ENCODE results near the gene NFATC1. TPM values are rescaled to one million over a fixed set of nuclear protein-coding genes. Genes with fewer than 3 reads are reported as not detected.

Gene NFATC1
- total RNA-seq, 1 donor from 2014 or later = 18.3 TPM

- TF ChIP-seq, protein P1, sequence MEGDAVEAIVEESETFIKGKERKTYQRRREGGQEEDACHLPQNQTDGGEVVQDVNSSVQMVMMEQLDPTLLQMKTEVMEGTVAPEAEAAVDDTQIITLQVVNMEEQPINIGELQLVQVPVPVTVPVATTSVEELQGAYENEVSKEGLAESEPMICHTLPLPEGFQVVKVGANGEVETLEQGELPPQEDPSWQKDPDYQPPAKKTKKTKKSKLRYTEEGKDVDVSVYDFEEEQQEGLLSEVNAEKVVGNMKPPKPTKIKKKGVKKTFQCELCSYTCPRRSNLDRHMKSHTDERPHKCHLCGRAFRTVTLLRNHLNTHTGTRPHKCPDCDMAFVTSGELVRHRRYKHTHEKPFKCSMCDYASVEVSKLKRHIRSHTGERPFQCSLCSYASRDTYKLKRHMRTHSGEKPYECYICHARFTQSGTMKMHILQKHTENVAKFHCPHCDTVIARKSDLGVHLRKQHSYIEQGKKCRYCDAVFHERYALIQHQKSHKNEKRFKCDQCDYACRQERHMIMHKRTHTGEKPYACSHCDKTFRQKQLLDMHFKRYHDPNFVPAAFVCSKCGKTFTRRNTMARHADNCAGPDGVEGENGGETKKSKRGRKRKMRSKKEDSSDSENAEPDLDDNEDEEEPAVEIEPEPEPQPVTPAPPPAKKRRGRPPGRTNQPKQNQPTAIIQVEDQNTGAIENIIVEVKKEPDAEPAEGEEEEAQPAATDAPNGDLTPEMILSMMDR (IDR thresholded peaks at IDR 0.05; ENCODE audit: borderline replicate concordance) = no peak
- intact Hi-C loops (cut with micrococcal nuclease) = no loop called here
- H3K36me3 ChIP-seq = peaks cover 37% of the 10 kb centered on the region
Measured at GRCh38 chr18:79468119-79468789, 72.5 kb downstream of the NFATC1 start.

GRCh38 chr18:79469309-79469708, 73.6 kb downstream of the NFATC1 start:
- intact Hi-C loops (cut with micrococcal nuclease) = no loop called here
- Histone ChIP-seq H3K36me3 (peaks cover 40% of the 10 kb centered on the region), H3K4me1 (peaks cover 20% of the 10 kb centered on the region), H3K4me3 (no peak overlapping the region), H3K27me3 (ENCODE audit: low read depth) (no peaks in the 10 kb centered on the region), H3K9me3 (replicated peaks) (peaks cover 5% of the 10 kb centered on the region), H3K27ac (replicated peaks) (no peak overlapping the region)
- DNase-seq = no peak
- TF ChIP-seq, protein P1 (IDR thresholded peaks at IDR 0.05; ENCODE audit: borderline replicate concordance) = no peak

More at GRCh38 chr18:79468119-79468789, 72.5 kb downstream of the NFATC1 start:
- Histone ChIP-seq H3K27ac (replicated peaks) (no peak overlapping the region), H3K27me3 (ENCODE audit: low read depth) (no peaks in the 10 kb centered on the region), H3K4me3 (no peak overlapping the region), H3K9me3 (replicated peaks) (peaks cover 4% of the 10 kb centered on the region), H3K4me1 (peaks cover 20% of the 10 kb centered on the region)
- DNase-seq = no peak

DNA sequence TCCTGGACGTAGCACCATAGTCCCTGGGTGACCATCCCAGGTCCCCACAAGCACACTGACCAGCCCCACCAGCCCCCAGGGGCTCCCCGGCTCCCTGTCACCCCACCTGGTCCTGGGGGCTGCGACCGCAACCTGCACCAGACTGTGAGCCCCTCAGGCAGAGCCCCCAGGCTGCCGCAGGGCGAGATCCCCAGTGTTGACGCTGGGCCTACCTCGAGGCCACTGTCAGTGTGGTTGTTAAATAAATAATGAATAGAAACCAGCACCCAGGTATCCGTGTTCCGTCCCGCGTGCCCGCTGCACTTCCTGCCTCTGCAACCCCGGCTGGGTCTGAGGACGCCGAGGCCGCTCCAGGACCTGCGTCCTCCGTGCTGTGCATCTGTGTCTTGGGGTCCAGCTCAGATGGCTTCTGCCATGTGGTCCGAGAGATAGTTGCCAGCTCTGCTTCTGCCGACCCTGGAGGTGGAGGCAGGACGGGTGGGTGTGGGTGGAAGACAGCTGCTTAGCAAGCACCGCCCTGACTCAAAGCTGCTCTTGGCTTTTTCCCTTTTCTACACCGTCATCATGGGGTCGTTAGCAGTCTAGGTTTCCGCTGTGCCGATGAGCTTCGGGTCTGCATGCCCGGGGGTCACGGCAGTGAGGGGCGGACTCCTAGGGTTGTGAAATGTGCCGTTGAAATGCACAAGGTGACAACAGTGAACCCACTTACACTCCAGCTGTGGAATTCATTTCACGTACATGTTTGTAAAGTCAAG, 74.2 kb downstream of the NFATC1 start:
- intact Hi-C loops (cut with micrococcal nuclease) = no loop called here
- DNase-seq = no peak
- TF ChIP-seq, protein P1 (IDR thresholded peaks at IDR 0.05; ENCODE audit: borderline replicate concordance) = no peak
- Histone ChIP-seq H3K4me1 (peaks cover 18% of the 10 kb centered on the region), H3K4me3 (no peak overlapping the region), H3K27ac (replicated peaks) (no peak overlapping the region), H3K36me3 (peaks cover 43% of the 10 kb centered on the region), H3K9me3 (replicated peaks) (peaks cover 5% of the 10 kb centered on the region), H3K27me3 (ENCODE audit: low read depth) (no peaks in the 10 kb centered on the region)

- TF ChIP-seq, protein P1 (IDR thresholded peaks at IDR 0.05; ENCODE audit: borderline replicate concordance) = no peak
- intact Hi-C loops (cut with micrococcal nuclease) = no loop called here
- Histone ChIP-seq H3K27me3 (ENCODE audit: low read depth) (no peaks in the 10 kb centered on the region), H3K4me1 (peaks cover 12% of the 10 kb centered on the region), H3K4me3 (no peak overlapping the region), H3K36me3 (peaks cover 46% of the 10 kb centered on the region), H3K9me3 (replicated peaks) (peaks cover 5% of the 10 kb centered on the region), H3K27ac (replicated peaks) (no peak overlapping the region)
- DNase-seq = no peak
Measured at GRCh38 chr18:79470547-79470946, 74.8 kb downstream of the NFATC1 start.

GRCh38 chr18:79471046-79471445, 75.3 kb downstream of the NFATC1 start:
- peaks cover 7% of the 10 kb centered on the region for H3K4me1 ChIP-seq
- DNase-seq = no peak
- intact Hi-C loops (cut with micrococcal nuclease) = no loop called here
- H3K27ac ChIP-seq (replicated peaks) = no peak overlapping the region
- no peak overlapping the region for H3K4me3 ChIP-seq
- H3K9me3 ChIP-seq (replicated peaks) = peaks cover 5% of the 10 kb centered on the region
- H3K36me3 ChIP-seq = peaks cover 46% of the 10 kb centered on the region
- no peaks in the 10 kb centered on the region for H3K27me3 ChIP-seq (ENCODE audit: low read depth)
- TF ChIP-seq, protein P1 (IDR thresholded peaks at IDR 0.05; ENCODE audit: borderline replicate concordance) = no peak

Measured in left ventricle myocardium inferior (tissue), 1 donor.